Mucosa of rectum (tissue), 2 donors: Measurements from ENCODE around the gene COL25A1.

Experiments
- H3K27ac ChIP-seq, 2 donors: one replicate each; pipeline ENCODE4 v1.7.0; 2013; ENCODE audit warnings: inconsistent platforms in 2 of 2, low read depth in 2 of 2, low read length in 2 of 2
- H3K27me3 ChIP-seq, 2 donors: one replicate each; pipeline ENCODE4 v1.7.0; 2013; ENCODE audit warnings: low read length in 2 of 2; ENCODE audit not compliant: control insufficient read depth in 2 of 2, insufficient read depth in 2 of 2
- H3K36me3 ChIP-seq, 2 donors: one replicate each; pipeline ENCODE4 v1.7.0; 2013; ENCODE audit warnings: low read length in 2 of 2; ENCODE audit not compliant: control insufficient read depth in 2 of 2, insufficient read depth in 2 of 2
- H3K4me1 ChIP-seq, 2 donors: one replicate each; pipeline ENCODE4 v1.7.0; 2013; ENCODE audit warnings: low read length in 2 of 2, mild to moderate bottlenecking in 1 of 2; ENCODE audit not compliant: control insufficient read depth in 2 of 2, insufficient read depth in 2 of 2
- H3K4me3 ChIP-seq, 2 donors: one replicate each; pipeline ENCODE4 v1.7.0; 2013; ENCODE audit warnings: low read length in 2 of 2
- H3K9ac ChIP-seq, 2 donors: one replicate each; pipeline ENCODE4 v1.7.0; 2013; ENCODE audit warnings: low read length in 2 of 2, low read depth in 1 of 2, mild to moderate bottlenecking in 1 of 2
- H3K9me3 ChIP-seq, 2 donors: one replicate each; pipeline ENCODE4 v1.7.0; 2013; ENCODE audit warnings: low read length in 2 of 2; ENCODE audit not compliant: control insufficient read depth in 2 of 2
- donor health status: healthy.
- donor health status: Normal muscosa, but diverticular disease.

Gene COL25A1

DNA sequence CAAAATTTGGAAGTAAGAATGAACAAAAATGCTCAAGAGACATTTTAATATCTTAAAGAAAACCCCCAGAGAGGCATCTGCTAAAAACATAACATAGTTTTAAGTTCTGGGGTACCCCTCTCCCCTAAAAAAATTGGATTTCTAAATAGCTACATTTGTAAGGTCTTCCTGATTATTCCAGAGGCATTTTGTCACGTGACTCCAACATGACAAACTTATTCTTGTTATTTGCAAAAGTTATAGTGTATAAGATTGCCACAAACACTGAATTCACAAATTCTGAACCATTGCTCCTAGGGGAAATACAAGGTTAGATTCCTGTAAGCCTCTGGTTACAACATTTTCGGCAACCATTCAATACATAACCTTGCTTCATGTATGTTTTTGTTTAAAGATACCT is 73.4 kb downstream of the COL25A1 start:
- Histone ChIP-seq H3K27ac (no peak overlapping the region), H3K9ac (no peak overlapping the region), H3K4me3 (no peak overlapping the region), H3K36me3 (no peaks in the 10 kb centered on the region), H3K9me3 (no peaks in the 10 kb centered on the region), H3K4me1 (no peaks in the 10 kb centered on the region), H3K27me3 (no peaks in the 10 kb centered on the region)

DNA sequence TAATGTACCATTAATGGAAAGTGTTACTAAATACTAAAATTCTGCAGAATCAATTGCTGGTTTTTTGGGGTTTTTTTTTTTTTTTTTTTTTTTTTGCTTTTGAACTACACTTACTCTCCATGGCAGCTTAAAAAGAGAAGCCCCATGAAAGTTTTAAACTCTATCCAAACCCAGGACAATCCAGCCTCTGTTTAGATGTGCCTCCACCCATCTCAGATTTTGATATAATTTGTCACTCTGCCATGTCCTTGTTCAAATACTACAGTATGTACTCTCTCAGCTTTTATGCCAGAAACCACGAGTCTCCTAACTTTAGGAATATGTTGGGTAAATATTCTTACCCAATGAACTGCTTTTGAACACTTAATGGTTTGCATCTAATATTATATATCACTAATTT is 84.2 kb downstream of the COL25A1 start:
- Histone ChIP-seq H3K27ac (no peak overlapping the region), H3K4me1 (no peaks in the 10 kb centered on the region), H3K27me3 (no peaks in the 10 kb centered on the region), H3K9me3 (no peaks in the 10 kb centered on the region), H3K36me3 (no peaks in the 10 kb centered on the region), H3K9ac (no peak overlapping the region), H3K4me3 (no peak overlapping the region)

DNA sequence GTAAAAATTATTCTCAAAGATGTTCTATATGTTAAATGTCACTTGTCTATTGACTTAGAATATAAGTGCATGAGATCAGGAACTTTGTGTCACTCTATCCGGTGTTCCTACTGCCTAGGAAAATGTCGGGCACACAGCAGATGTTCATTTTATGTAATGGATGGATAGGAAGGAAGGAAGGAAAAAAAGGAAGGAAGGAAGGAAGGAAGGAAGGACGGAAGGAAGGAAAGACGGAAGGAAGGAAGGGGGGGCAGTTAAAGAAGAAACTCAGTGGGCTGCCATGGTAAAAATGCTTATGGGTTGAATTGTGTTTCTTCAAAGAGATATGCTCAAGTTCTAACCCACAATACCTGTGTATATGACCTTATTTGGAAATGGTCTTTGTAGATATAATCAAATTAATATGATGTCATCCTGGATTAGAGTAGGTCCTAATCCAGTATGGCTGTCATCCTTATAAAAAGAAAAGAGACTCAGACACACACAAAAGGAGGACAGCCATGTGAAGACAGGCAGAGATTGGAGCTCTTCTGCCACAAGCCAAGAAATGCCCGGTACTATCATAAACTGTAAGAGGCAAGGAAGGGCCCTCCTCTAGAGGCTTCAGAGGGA is 86.3 kb downstream of the COL25A1 start:
- H3K4me1 ChIP-seq: no peaks in the 10 kb centered on the region
- no peak overlapping the region for H3K27ac ChIP-seq
- H3K27me3 ChIP-seq: no peaks in the 10 kb centered on the region
- no peak overlapping the region for H3K4me3 ChIP-seq
- no peak overlapping the region for H3K9ac ChIP-seq
- no peaks in the 10 kb centered on the region for H3K9me3 ChIP-seq
- H3K36me3 ChIP-seq: no peaks in the 10 kb centered on the region

DNA sequence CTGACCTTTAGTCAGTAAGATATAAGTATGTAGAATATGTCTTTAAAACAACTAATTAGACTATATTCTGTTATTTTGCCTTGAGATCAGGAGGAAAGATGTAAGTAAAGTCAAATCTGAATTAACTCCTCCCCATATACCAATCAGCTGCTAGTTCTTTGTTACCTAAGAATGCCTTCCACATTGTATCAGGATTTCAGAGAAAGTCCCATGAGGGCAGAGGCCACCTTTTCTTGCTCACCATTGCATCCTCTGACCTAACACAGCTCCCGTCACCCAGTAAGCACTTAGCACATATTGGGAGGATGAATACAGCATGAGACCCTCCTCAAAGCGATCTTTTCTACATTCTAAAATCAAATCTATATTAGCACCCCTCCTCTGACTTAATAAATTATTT is 87.0 kb downstream of the COL25A1 start:
- no peak overlapping the region for H3K27ac ChIP-seq
- no peak overlapping the region for H3K4me3 ChIP-seq
- H3K9me3 ChIP-seq: no peaks in the 10 kb centered on the region
- H3K4me1 ChIP-seq: no peaks in the 10 kb centered on the region
- H3K9ac ChIP-seq: no peak overlapping the region
- no peaks in the 10 kb centered on the region for H3K36me3 ChIP-seq
- H3K27me3 ChIP-seq: no peaks in the 10 kb centered on the region

DNA sequence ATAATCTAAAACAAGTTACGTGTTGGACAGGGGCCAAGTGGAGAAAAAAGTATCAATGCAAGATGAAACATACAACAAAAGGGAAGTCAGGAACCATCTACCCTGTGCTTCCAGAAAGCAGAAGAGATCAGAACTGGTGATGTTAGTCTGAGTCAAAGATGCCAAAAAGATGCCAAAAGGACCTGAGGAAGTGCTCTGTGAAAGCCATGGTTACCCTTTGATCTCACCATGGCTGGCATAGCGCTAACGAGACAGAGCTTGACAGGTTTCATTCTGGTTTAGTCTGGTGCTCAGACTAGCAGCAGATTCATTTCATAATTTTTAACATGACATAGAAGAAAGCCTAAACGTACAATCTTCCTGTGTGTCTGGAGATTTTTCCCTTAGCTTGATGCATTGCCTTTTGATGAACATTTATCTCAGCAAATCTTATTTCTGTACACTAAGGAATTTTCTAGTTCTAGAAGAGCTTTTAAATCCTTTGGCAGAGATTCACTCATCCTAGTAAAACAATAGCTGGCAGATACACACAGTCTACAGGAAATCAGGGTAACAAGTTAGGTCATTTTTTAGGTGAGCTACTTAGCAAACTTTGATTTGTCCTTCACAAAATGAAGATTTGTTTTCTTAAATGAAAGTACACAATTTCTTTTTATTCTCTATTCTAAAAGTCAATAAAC is 87.7 kb downstream of the COL25A1 start:
- Histone ChIP-seq H3K4me1 (no peaks in the 10 kb centered on the region), H3K9me3 (no peaks in the 10 kb centered on the region), H3K9ac (no peak overlapping the region), H3K4me3 (no peak overlapping the region), H3K27me3 (no peaks in the 10 kb centered on the region), H3K36me3 (no peaks in the 10 kb centered on the region), H3K27ac (no peak overlapping the region)

DNA sequence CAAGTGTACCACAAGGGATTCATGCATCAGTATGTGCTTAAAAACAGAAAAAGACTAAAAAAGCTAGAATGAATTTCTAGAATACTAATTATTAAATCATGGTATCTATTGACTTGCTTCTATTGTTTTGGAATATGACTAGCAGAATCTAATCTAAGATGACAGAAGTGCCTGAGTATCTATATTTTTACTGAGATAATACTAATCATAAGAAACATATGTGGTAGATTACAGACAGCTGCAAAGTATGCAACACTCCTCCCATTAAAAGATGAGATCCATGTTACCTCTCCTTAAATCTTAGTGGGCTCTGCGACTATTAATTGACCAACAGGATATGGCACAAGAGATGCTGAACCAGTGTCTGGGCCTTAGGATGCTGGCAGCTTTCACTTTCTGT is 89.4 kb downstream of the COL25A1 start:
- no peaks in the 10 kb centered on the region for H3K27me3 ChIP-seq
- H3K9ac ChIP-seq: no peak overlapping the region
- no peaks in the 10 kb centered on the region for H3K36me3 ChIP-seq
- no peaks in the 10 kb centered on the region for H3K9me3 ChIP-seq
- no peaks in the 10 kb centered on the region for H3K4me1 ChIP-seq
- H3K4me3 ChIP-seq: no peak overlapping the region
- no peak overlapping the region for H3K27ac ChIP-seq

DNA sequence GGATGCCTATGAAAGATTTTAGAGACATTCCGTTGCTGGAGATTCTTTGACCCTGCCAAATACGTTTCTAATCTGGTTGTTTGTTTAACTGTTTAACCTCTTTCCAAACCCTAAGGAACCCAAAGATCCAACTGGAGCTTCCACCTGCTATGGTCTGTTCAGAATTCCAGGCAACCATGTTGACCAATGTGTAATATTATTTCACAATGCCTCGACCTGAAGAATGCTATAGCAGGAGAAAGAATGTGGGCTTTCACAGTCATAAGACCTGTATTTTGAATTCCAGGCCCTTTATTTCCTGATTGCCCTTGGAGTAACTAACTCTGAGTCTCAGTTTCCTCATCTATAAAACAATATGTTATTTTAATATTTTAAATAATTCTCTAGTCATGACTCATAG is 90.8 kb downstream of the COL25A1 start:
- H3K27me3 ChIP-seq: no peaks in the 10 kb centered on the region
- no peaks in the 10 kb centered on the region for H3K36me3 ChIP-seq
- no peak overlapping the region for H3K27ac ChIP-seq
- no peak overlapping the region for H3K9ac ChIP-seq
- H3K4me3 ChIP-seq: no peak overlapping the region
- H3K9me3 ChIP-seq: no peaks in the 10 kb centered on the region
- no peaks in the 10 kb centered on the region for H3K4me1 ChIP-seq

DNA sequence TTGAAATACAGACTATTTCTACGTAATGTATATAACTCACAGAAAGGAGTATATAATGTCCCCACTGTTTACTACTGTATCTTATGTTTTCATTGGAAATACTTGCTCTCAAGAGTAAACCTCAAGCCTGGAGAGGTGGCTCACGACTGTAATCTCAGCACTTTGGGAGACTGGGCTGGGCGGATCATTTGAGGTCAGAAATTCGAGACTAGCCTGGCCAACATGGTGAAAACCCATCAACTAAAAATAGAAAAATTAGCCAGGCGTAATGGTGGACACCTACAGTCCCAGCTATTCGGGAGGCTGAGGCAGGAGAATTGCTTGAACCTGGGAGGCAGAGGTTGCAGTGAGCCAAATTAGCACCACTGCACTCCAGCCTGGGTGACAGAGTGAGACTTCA is 92.8 kb downstream of the COL25A1 start:
- Histone ChIP-seq H3K9ac (no peak overlapping the region), H3K9me3 (no peaks in the 10 kb centered on the region), H3K27me3 (no peaks in the 10 kb centered on the region), H3K36me3 (no peaks in the 10 kb centered on the region), H3K27ac (no peak overlapping the region), H3K4me3 (no peak overlapping the region), H3K4me1 (no peaks in the 10 kb centered on the region)

DNA sequence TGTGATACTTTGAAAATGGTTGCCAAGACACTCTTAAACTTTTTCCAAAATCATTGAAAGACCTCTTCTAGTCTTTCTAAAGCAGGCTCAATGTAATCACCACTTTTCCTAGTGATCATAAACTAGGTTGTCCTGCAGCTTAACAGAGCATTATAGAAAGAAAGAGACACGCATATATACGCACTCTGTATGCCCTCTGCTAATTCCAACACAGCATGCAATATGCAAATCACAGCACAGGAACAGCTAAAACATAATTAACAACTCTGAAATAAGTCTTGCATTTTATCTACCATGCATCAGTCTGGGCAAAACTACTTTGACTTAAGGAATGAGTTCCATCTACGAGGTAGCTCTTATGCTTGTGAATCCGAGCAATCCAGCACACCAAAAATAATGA is 94.6 kb downstream of the COL25A1 start:
- no peak overlapping the region for H3K9ac ChIP-seq

DNA sequence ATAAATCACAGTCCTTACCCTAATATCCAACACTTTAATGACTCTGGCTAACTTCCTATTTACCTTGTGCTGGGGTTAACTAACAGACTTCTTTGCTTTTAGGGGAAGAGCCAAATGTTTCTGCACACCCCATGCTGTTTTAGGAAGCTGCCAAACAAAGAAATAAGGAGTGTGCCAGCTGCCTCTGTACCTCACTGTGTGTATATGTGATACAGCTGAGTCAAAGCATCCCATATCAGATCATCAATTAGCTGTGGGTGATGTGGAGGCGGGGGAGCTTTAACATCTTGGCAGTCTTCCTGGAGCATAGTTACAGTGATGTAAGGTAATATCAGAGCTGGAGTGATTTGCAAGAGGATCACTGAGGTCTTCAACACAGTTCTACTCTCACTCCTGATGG is 95.4 kb downstream of the COL25A1 start:
- Histone ChIP-seq H3K9me3 (no peaks in the 10 kb centered on the region), H3K4me1 (no peaks in the 10 kb centered on the region), H3K27ac (no peak overlapping the region), H3K9ac (no peak overlapping the region), H3K4me3 (no peak overlapping the region), H3K36me3 (no peaks in the 10 kb centered on the region), H3K27me3 (no peaks in the 10 kb centered on the region)

More for the DNA sequence above, 94.6 kb downstream of the COL25A1 start:
- H3K4me1 ChIP-seq: no peaks in the 10 kb centered on the region
- no peak overlapping the region for H3K4me3 ChIP-seq
- H3K9me3 ChIP-seq: no peaks in the 10 kb centered on the region
- H3K36me3 ChIP-seq: no peaks in the 10 kb centered on the region
- no peak overlapping the region for H3K27ac ChIP-seq
- H3K27me3 ChIP-seq: no peaks in the 10 kb centered on the region
